Kidney (tissue), 14 donors: ENCODE results near the gene SMG7. TPM values are rescaled to one million over a fixed set of nuclear protein-coding genes. Genes with fewer than 3 reads are reported as not detected.

Source experiments
- DNase-seq, 5 donors: peaks; one replicate each; pipeline ENCODE4 v3.0.0-alpha.2; 2013 to 2020
- FAIRE-seq: peaks from 2 replicates; lab custom pipeline; 2012; peaks lifted over from hg19 to GRCh38; lab: Jason Lieb, UNC
- H3K27ac ChIP-seq, 2 donors: one replicate each; pipeline ENCODE4 v1.7.0; 2013; ENCODE audit warnings: low read depth in 2 of 2, low read length in 2 of 2, inconsistent platforms in 1 of 2
- H3K27me3 ChIP-seq: one replicate; pipeline ENCODE4 v1.7.1; 2013; ENCODE audit warnings: low read length, inconsistent platforms; ENCODE audit not compliant: control insufficient read depth, insufficient read depth
- H3K36me3 ChIP-seq, 3 donors: one replicate each; pipeline versions ENCODE4 v1.7.0 to v1.7.1; 2013; ENCODE audit warnings: low read length in 3 of 3, control low read depth in 1 of 3, inconsistent platforms in 1 of 3; ENCODE audit not compliant: insufficient read depth in 3 of 3, control insufficient read depth in 2 of 3
- H3K4me1 ChIP-seq, 3 donors: one replicate each; pipeline versions ENCODE4 v1.7.0 to v1.7.1; 2013; ENCODE audit warnings: low read length in 3 of 3, inconsistent platforms in 1 of 3, low read depth in 1 of 3; ENCODE audit not compliant: control insufficient read depth in 2 of 3, insufficient read depth in 2 of 3
- H3K4me3 ChIP-seq, 3 donors: one replicate each; pipeline versions ENCODE4 v1.7.0 to v1.8.1; 2013; ENCODE audit warnings: low read length in 3 of 3, control low read depth in 1 of 3, inconsistent platforms in 1 of 3
- H3K9ac ChIP-seq, 3 donors: one replicate each; pipeline versions ENCODE4 v1.7.0 to v1.7.1; 2013; ENCODE audit warnings: low read length in 3 of 3, control low read depth in 1 of 3, inconsistent platforms in 1 of 3
- H3K9me3 ChIP-seq, 3 donors: one replicate each; pipeline versions ENCODE4 v1.7.0 to v1.7.1; 2013; ENCODE audit warnings: low read length in 3 of 3, control low read depth in 1 of 3, inconsistent platforms in 1 of 3; ENCODE audit not compliant: control insufficient read depth in 2 of 3, insufficient read depth in 1 of 3
- CTCF ChIP-seq: IDR thresholded peaks from 3 replicates; pipeline ENCODE4 v1.5.1; 2012; ENCODE audit warnings: mild to moderate bottlenecking, moderate library complexity, borderline replicate concordance; ENCODE audit not compliant: insufficient read depth; ENCODE audit errors: extremely low read depth
- intact Hi-C: fragments of 100-400 bp; cut with DNase I; formaldehyde crosslinking; loops from one replicate; pipeline ENCODE4 v1.11.1; 2022
- polyA plus RNA-seq: library from polyadenylated mRNA; stranded (reverse); fragments of 350-450 nt; fragmentation: Illumina TruSeq; extraction: RNeasy Lipid Tissue Mini Kit (QIAGEN cat#74804); gene quantifications from one replicate; pipeline ENCODE4 v1.2.3, GENCODE V29; 2014; ENCODE audit warnings: low read depth, low replicate concordance; ENCODE audit not compliant: insufficient read depth
- total RNA-seq: library from RNA; stranded (reverse); fragmentation: NEBNext Ultra II Directional; extraction: Animal tissue kit (Norgen Biotek cat#: 25700); gene quantifications from one replicate; pipeline ENCODE4 v1.2.1, GENCODE V29; 2021
- donor health status: control.
- donor health status: control.
- donor health status: control.
- donor health status: control.
- donor health status: control.
- donor health status: DM: yes; HTN: yes; CAD: no.
- donor health status: Normal renal cell carcinoma (clear cell type).

Gene SMG7
- total and polyA plus RNA-seq, 2 donors from 2014 or later = 15.4 to 56.3 TPM

- Histone ChIP-seq H3K9me3 (no peaks in the 10 kb centered on the region), H3K36me3 (no peaks in the 10 kb centered on the region), H3K27me3 (no peaks in the 10 kb centered on the region), H3K9ac (no peak overlapping the region), H3K27ac (no peak overlapping the region), H3K4me1 (no peaks in the 10 kb centered on the region), H3K4me3 (no peak overlapping the region)
- FAIRE-seq = no peak
- no peak for TF ChIP-seq CTCF
- DNase-seq = no peak
- intact Hi-C loops = no loop called here
These were observed 11.7 kb upstream of the SMG7 start for GRCh38 chr1:183460596-183460995.

GRCh38 chr1:183461350-183461749 lies 10.9 kb upstream of the SMG7 start:
- H3K36me3 ChIP-seq = no peaks in the 10 kb centered on the region
- intact Hi-C loops = no loop called here
- TF ChIP-seq CTCF = no peak
- no peak overlapping the region for H3K9ac ChIP-seq
- DNase-seq (peak in 2 of 5 donors; percentile 7 to 21), FAIRE-seq (no peak)
- no peak overlapping the region for H3K27ac ChIP-seq
- H3K4me3 ChIP-seq = no peak overlapping the region
- no peaks in the 10 kb centered on the region for H3K27me3 ChIP-seq
- no peaks in the 10 kb centered on the region for H3K4me1 ChIP-seq
- no peaks in the 10 kb centered on the region for H3K9me3 ChIP-seq

GRCh38 chr1:183463566-183463965 lies 8.7 kb upstream of the SMG7 start:
- Histone ChIP-seq H3K4me1 (no peaks in the 10 kb centered on the region), H3K9me3 (no peaks in the 10 kb centered on the region), H3K9ac (no peak overlapping the region), H3K4me3 (no peak overlapping the region), H3K27me3 (no peaks in the 10 kb centered on the region), H3K27ac (no peak overlapping the region), H3K36me3 (no peaks in the 10 kb centered on the region)
- no peak for DNase-seq
- no peak for FAIRE-seq
- TF ChIP-seq CTCF = no peak
- intact Hi-C loops = no loop called here

- Histone ChIP-seq H3K27ac (no peak overlapping the region), H3K4me3 (no peak overlapping the region), H3K9me3 (no peaks in the 10 kb centered on the region), H3K36me3 (no peaks in the 10 kb centered on the region), H3K27me3 (no peaks in the 10 kb centered on the region), H3K9ac (no peak overlapping the region), H3K4me1 (no peaks in the 10 kb centered on the region)
- DNase-seq = no peak
- TF ChIP-seq CTCF = no peak
- no peak for FAIRE-seq
- intact Hi-C loops = no loop called here
These were observed 5.5 kb upstream of the SMG7 start for GRCh38 chr1:183466781-183467180.
